Transverse colon (tissue), 3 donors: Measurements from ENCODE around the gene ANKS1B.

ENCODE experiments used
- POLR2A ChIP-seq: fragments of 450-650 bp; IDR thresholded peaks from one replicate; pipeline ENCODE4 v1.6.1; 2016; ENCODE audit warnings: antibody characterized with exemption, mild to moderate bottlenecking, moderate library complexity
- TF ChIP-seq, protein P1 (sequence below), 5 experiments: fragments of 200-600 bp in 3 of 5; fragments of 450-650 bp in 2 of 5; sonication (generic) in 3 of 5; IDR thresholded peaks; 1 replicate in 2 of 5; 2 replicates in 3 of 5; pipeline ENCODE4 v1.5.1; 2016 to 2017; ENCODE audit warnings: antibody characterized with exemption in 5 of 5, inconsistent platforms in 3 of 5, mild to moderate bottlenecking in 2 of 5, moderate library complexity in 1 of 5

DNA sequence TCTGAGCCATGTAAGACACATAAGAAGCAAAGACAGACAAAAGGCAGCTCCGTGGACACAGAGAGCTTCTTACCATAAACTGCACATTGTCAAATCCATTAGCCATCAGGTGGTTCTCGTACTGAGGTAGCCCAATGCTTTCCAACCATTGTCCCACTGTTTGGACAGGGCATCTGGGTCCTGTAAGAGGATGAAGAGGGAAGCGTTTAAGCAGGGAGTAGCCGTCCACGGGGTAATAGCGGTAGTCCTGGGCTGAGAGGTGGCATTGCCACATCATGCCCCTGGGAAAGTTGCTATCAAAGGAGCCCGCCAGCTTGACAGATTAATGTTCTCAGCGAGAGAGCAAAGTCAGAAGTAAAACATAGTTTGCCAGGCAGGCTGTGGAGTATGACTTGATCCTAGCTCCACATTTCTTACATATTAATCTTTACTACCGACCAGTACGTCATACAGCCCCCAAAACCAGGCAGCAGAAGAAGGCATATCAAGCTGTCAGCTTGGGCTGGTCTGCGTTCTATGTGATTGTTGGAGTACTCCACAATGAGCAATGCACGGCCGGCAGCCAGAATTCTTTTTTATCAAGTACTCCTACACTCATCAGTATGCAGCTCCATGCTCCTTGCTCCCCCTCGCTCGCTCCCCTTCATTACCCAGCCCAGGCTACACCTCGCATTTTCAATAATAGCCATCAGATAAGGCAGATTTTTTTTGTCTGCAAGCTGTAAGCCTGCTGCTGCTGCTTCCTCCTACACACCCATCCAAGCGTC lies 830.3 kb downstream of the ANKS1B start:
- TF ChIP-seq, protein P1, sequence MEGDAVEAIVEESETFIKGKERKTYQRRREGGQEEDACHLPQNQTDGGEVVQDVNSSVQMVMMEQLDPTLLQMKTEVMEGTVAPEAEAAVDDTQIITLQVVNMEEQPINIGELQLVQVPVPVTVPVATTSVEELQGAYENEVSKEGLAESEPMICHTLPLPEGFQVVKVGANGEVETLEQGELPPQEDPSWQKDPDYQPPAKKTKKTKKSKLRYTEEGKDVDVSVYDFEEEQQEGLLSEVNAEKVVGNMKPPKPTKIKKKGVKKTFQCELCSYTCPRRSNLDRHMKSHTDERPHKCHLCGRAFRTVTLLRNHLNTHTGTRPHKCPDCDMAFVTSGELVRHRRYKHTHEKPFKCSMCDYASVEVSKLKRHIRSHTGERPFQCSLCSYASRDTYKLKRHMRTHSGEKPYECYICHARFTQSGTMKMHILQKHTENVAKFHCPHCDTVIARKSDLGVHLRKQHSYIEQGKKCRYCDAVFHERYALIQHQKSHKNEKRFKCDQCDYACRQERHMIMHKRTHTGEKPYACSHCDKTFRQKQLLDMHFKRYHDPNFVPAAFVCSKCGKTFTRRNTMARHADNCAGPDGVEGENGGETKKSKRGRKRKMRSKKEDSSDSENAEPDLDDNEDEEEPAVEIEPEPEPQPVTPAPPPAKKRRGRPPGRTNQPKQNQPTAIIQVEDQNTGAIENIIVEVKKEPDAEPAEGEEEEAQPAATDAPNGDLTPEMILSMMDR (IDR thresholded peaks at IDR 0.05) = no peak
- TF ChIP-seq POLR2A = no peak
